ENCODE measurements around the gene SLC49A3. TPM values are rescaled to one million over a fixed set of nuclear protein-coding genes. Genes with fewer than 3 reads are reported as not detected.

SLC49A3 gene
- total and polyA plus RNA-seq, 2 of the 4 experiments (the other 2 are of a cell fraction), result under 0.01 to 0.32 TPM

DNA sequence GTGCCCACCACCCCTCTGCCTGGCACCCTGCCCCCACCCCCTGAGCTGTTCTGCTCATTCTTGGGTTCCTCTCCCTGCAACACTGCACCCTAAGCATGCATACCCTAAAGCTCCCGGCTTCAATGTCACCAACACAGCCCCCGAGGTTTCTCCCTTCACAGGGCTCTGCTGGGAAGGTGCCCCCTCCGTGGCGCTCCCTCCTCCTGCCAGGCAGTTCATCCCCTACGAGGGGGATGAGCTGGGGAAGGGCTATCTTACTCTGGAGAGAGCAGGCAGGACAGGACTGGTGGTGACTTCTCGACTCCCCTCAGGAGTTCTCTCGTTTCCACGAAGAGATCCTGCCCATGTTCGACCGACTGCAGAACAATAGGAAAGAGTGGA, 21.4 kb downstream of the SLC49A3 start:
- dilution Hi-C loops (cut with HindIII; ENCODE audit: low sequenced_read_pairs, unreplicated experiment) (no loop called here), intact Hi-C loops (cut with micrococcal nuclease) (no loop called here), in situ Hi-C loops (cut with MboI; ENCODE audit: low sequenced_read_pairs) (no loop called here)
- Histone ChIP-seq H2AK5ac (ENCODE audit: low read depth, low read length) (no peak overlapping the region), H3K14ac (replicated peaks; ENCODE audit: low read depth, low read length) (no peak overlapping the region), H4K5ac (ENCODE audit: low read depth, low read length) (no peak overlapping the region), H3K9me1 (ENCODE audit: insufficient read depth, low read length) (0 out of 2 replicates have a peak, but pooled peaks cover 3% of the 10 kb centered on the region), H3K27me3 (ENCODE audit: control insufficient read depth, insufficient read depth, low read length) (peaks cover 4% of the 10 kb centered on the region; the same call in 1 of the 2 replicates), H3K4me1 (ENCODE audit: control insufficient read depth, insufficient read depth, low read length) (no peaks in the 10 kb centered on the region), H2BK120ac (ENCODE audit: low read depth, low read length) (no peak overlapping the region), H3K4ac (ENCODE audit: low read depth, low read length) (no peak overlapping the region), H2BK20ac (ENCODE audit: low read depth, low read length) (no peak overlapping the region), H3K9ac (ENCODE audit: low read depth, low read length) (no peak overlapping the region), H2AFZ (replicated peaks; ENCODE audit: low read length, poor library complexity) (no peak overlapping the region), H3K79me1 (ENCODE audit: low read depth in 1 of 2, low read length in 2 of 2) (peaks cover 0 to 4% of the 10 kb centered on the region in 2 experiments; a peak in 2 of 4 replicates), H2BK5ac (ENCODE audit: low read depth, low read length, poor library complexity, severe bottlenecking) (no peak overlapping the region), H3K56ac (ENCODE audit: extremely low read depth, insufficient read depth, low read length) (no peak overlapping the region), H2BK15ac (ENCODE audit: low read depth, low read length) (no peak overlapping the region), H3K9me3 (ENCODE audit: control insufficient read depth, insufficient read depth, low read length) (no peaks in the 10 kb centered on the region; the same call in 1 of the 2 replicates), H3K4me3 (ENCODE audit: insufficient read depth, low read depth, low read length) (no peak overlapping the region), H3K27ac (ENCODE audit: insufficient read depth, low read length) (no peak overlapping the region), H3K4me2 (ENCODE audit: low read depth, low read length) (no peak overlapping the region), H3K36me3 (ENCODE audit: control insufficient read depth, insufficient read depth, low read length) (peaks cover 14% of the 10 kb centered on the region), H4K8ac (ENCODE audit: low read depth in 2 of 2, low read length in 2 of 2) (no peak overlapping the region), H2AK9ac (replicated peaks; ENCODE audit: low read depth, low read length, poor library complexity) (no peak overlapping the region), H4K91ac (ENCODE audit: insufficient read depth, low read depth, low read length) (no peak overlapping the region), H3K23ac (ENCODE audit: low read depth, low read length) (no peak overlapping the region), H4K20me1 (ENCODE audit: insufficient read depth, low read length) (no peaks in the 10 kb centered on the region), H3K18ac (ENCODE audit: low read depth, low read length) (no peak overlapping the region)
- POLR2A ChIA-PET (ENCODE audit: unreplicated experiment), result no interaction called here
- WGBS, 2 experiments (ENCODE audit: extremely low coverage in 2 of 2, insufficient read length in 1 of 2), result no CpG with 5 or more reads among the region's 10 CpGs
- ATAC-seq (ENCODE audit: low read depth) (no peak), DNase-seq (no peak)
- CTCF ChIA-PET, result no interaction called here
- no TSS peak for BruUV-seq (replicated peaks)
- TF ChIP-seq, protein P1, sequence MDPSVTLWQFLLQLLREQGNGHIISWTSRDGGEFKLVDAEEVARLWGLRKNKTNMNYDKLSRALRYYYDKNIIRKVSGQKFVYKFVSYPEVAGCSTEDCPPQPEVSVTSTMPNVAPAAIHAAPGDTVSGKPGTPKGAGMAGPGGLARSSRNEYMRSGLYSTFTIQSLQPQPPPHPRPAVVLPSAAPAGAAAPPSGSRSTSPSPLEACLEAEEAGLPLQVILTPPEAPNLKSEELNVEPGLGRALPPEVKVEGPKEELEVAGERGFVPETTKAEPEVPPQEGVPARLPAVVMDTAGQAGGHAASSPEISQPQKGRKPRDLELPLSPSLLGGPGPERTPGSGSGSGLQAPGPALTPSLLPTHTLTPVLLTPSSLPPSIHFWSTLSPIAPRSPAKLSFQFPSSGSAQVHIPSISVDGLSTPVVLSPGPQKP (IDR thresholded peaks at IDR 0.05; ENCODE audit: borderline replicate concordance, low read depth, low read length), result no peak
- TF ChIP-seq, protein P2, sequence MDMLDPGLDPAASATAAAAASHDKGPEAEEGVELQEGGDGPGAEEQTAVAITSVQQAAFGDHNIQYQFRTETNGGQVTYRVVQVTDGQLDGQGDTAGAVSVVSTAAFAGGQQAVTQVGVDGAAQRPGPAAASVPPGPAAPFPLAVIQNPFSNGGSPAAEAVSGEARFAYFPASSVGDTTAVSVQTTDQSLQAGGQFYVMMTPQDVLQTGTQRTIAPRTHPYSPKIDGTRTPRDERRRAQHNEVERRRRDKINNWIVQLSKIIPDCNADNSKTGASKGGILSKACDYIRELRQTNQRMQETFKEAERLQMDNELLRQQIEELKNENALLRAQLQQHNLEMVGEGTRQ (IDR thresholded peaks at IDR 0.05; ENCODE audit: low read depth, low read length), result no peak
- TF ChIP-seq MAZ (IDR thresholded peaks at IDR 0.05; ENCODE audit: borderline replicate concordance, low read depth, low read length), result no peak
- no peak for TF ChIP-seq CEBPB (IDR thresholded peaks at IDR 0.05; ENCODE audit: low read depth, low read length)
- TF ChIP-seq RCOR1 (IDR thresholded peaks at IDR 0.05; ENCODE audit: insufficient replicate concordance, low read length), result no peak
- TF ChIP-seq FOS (IDR thresholded peaks at IDR 0.05; ENCODE audit: low read depth, low read length), result no peak
- TF ChIP-seq POLR2A (IDR thresholded peaks at IDR 0.05; ENCODE audit: low read depth, low read length), result no peak
- no peak for TF ChIP-seq MXI1 (IDR thresholded peaks at IDR 0.05; ENCODE audit: borderline replicate concordance, low read depth, low read length)
- TF ChIP-seq RAD21 (IDR thresholded peaks at IDR 0.05; ENCODE audit: low read length), result no peak
- TF ChIP-seq NFE2L2 (IDR thresholded peaks at IDR 0.05; ENCODE audit: low read depth, low read length), result no peak
- no peak for TF ChIP-seq SMC3 (IDR thresholded peaks at IDR 0.05; ENCODE audit: low read depth, low read length)
- TF ChIP-seq CHD1 (IDR thresholded peaks at IDR 0.05; ENCODE audit: low read depth, low read length), result no peak
- TF ChIP-seq MAFK (IDR thresholded peaks at IDR 0.05; ENCODE audit: low read depth, low read length), result no peak
- no peak for TF ChIP-seq BHLHE40 (IDR thresholded peaks at IDR 0.05; ENCODE audit: low read depth, low read length)
